NCI-H446 treated with DMSO at 0.1 percent for 48 hours (cell line): ENCODE results near the gene PGAP1.
"Not testable (repeated sequence)": the region's sequence is repeated elsewhere in the genome, so short reads cannot be mapped to it uniquely, and the experiment has no call there.

Experiments used
- DNase-seq: peaks from one replicate; lab custom pipeline; 2025; lab: John Stamatoyannopoulos, UW

The PGAP1 gene

GRCh38 chr2:196951973-196952372, 25.5 kb upstream of the PGAP1 start:
- DNase-seq: no peak

GRCh38 chr2:196949116-196949515, 22.6 kb upstream of the PGAP1 start:
- no peak for DNase-seq

GRCh38 chr2:196944570-196944969, 18.1 kb upstream of the PGAP1 start:
- no peak for DNase-seq

GRCh38 chr2:196941398-196942078, 15.0 kb upstream of the PGAP1 start:
- no peak for DNase-seq

GRCh38 chr2:196939371-196939770, 12.9 kb upstream of the PGAP1 start:
- DNase-seq: peak; percentile 16

GRCh38 chr2:196935432-196935831, 8.9 kb upstream of the PGAP1 start:
- DNase-seq: no peak

- no peak for DNase-seq
These were observed 8.2 kb upstream of the PGAP1 start for GRCh38 chr2:196934672-196935071.

- DNase-seq: no peak
These were observed 5.0 kb upstream of the PGAP1 start for GRCh38 chr2:196931555-196931954.

GRCh38 chr2:196927376-196928225, 1.1 kb upstream of the PGAP1 start:
- no peak for DNase-seq

GRCh38 chr2:196925768-196926561, 542 bp downstream of the PGAP1 start:
- DNase-seq: peak; percentile 13

- DNase-seq: no peak
These were observed 1.3 kb downstream of the PGAP1 start for GRCh38 chr2:196925051-196925767.

GRCh38 chr2:196924051-196924450, 2.5 kb downstream of the PGAP1 start:
- no peak for DNase-seq

GRCh38 chr2:196918927-196919326, 7.6 kb downstream of the PGAP1 start:
- no peak for DNase-seq

- DNase-seq: no peak
These were observed 8.7 kb downstream of the PGAP1 start for GRCh38 chr2:196917802-196918201.

- no peak for DNase-seq
These were observed 10.9 kb downstream of the PGAP1 start for GRCh38 chr2:196915507-196916189.

- no peak for DNase-seq
These were observed 11.5 kb downstream of the PGAP1 start for GRCh38 chr2:196914867-196915460.

- DNase-seq: no peak
These were observed 12.8 kb downstream of the PGAP1 start for GRCh38 chr2:196913691-196914090.

- DNase-seq: not testable (repeated sequence)
These were observed 21.1 kb downstream of the PGAP1 start for GRCh38 chr2:196905365-196905764.

- no peak for DNase-seq
These were observed 23.7 kb downstream of the PGAP1 start for GRCh38 chr2:196902828-196903227.

GRCh38 chr2:196900843-196901242, 25.7 kb downstream of the PGAP1 start:
- DNase-seq: no peak

- DNase-seq: no peak
These were observed 26.5 kb downstream of the PGAP1 start for GRCh38 chr2:196899976-196900375.
